Uterus (tissue), 4 donors: Measurements from ENCODE around the gene FLOT1. TPM values are rescaled to one million over a fixed set of nuclear protein-coding genes. Genes with fewer than 3 reads are reported as not detected.

ENCODE experiments used
- DNase-seq, 2 donors: peaks; one replicate each; pipeline ENCODE4 v3.0.0-alpha.2; 2019 to 2020
- H3K27ac ChIP-seq, 2 donors: fragments of 200-600 bp; sonication (generic); 1 replicate in 1 of 2; 2 replicates in 1 of 2; pipeline ENCODE4 v1.5.1; 2016 to 2018
- H3K27me3 ChIP-seq, 2 donors: fragments of 200-600 bp; sonication (generic); one replicate each; pipeline ENCODE4 v1.5.1; 2018 to 2019; ENCODE audit warnings: control low read depth in 1 of 2
- H3K36me3 ChIP-seq, 2 donors: fragments of 200-600 bp; sonication (generic); one replicate each; pipeline ENCODE4 v1.5.1; 2019; ENCODE audit warnings: control low read depth in 1 of 2
- H3K4me1 ChIP-seq, 2 donors: fragments of 200-600 bp; sonication (generic); one replicate each; pipeline ENCODE4 v1.5.1; 2018 to 2019; ENCODE audit warnings: control low read depth in 1 of 2
- H3K4me3 ChIP-seq, 2 donors: fragments of 200-600 bp; sonication (generic); 1 replicate in 1 of 2; 2 replicates in 1 of 2; pipeline ENCODE4 v1.5.1; 2018 to 2019; ENCODE audit warnings: mild to moderate bottlenecking in 1 of 2
- H3K9me3 ChIP-seq, 2 donors: fragments of 200-600 bp; sonication (generic); one replicate each; pipeline ENCODE4 v1.5.1; 2019; ENCODE audit warnings: control low read depth in 1 of 2
- POLR2A ChIP-seq, 2 donors: fragments of 450-650 bp; IDR thresholded peaks; one replicate each; pipeline ENCODE4 v1.6.1; 2016; ENCODE audit warnings: antibody characterized with exemption in 2 of 2, mild to moderate bottlenecking in 1 of 2, moderate library complexity in 1 of 2
- intact Hi-C: fragments of 100-400 bp; cut with DNase I; formaldehyde crosslinking; loops from one replicate; pipeline ENCODE4 v1.15.1; 2023; ENCODE audit warnings: low total_unique reads
- total RNA-seq, 4 donors: library from RNA; depleted of rRNA in 3 of 4; stranded (reverse); fragments of >200 nt in 3 of 4; gene quantifications; one replicate each; pipeline versions ENCODE4 v1.1.0 to v1.2.4, GENCODE V29; 2014 to 2023
- TF ChIP-seq, protein P1 (sequence below), 4 experiments: fragments of 200-600 bp in 2 of 4; fragments of 450-650 bp in 2 of 4; sonication (generic) in 2 of 4; IDR thresholded peaks; one replicate each; pipeline ENCODE4 v1.5.1; 2016 to 2019; ENCODE audit warnings: antibody characterized with exemption in 4 of 4, mild to moderate bottlenecking in 2 of 4, moderate library complexity in 1 of 4
- donor health status: DM: yes; HTN: yes; CAD: no.

Gene FLOT1
- total RNA-seq, 4 donors from 2014 or later: 47.1 to 155 (median 64.6) TPM

DNA sequence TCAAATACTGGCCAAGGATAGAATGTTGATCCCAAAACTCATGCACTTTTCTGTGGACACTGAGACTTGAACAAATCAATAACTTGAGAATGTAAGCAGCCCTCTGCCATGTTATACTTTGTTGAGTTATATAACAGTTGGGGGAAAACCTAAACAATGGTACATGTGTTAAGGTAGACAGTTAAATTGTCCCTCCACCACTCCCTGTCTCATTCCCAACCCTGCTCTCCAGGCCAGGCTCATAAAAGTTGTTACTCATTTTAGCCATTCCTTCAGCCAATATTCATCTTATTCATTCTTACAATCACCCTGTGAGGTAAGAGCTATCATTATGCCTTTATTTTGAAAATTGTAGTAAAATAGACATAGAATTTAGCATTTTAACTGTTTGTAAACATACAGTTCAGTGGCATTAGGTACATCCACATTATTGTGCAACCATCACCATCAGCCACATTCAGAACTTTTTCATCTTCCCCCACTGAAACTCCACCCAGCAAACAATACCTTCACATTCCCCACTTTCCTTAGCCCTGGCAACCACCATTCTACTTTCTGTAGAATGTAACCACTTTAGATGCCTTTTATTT, 40.0 kb upstream of the FLOT1 start:
- intact Hi-C loops: no loop called here
- Histone ChIP-seq H3K27me3 (no peaks in the 10 kb centered on the region), H3K9me3 (no peaks in the 10 kb centered on the region), H3K4me3 (no peak overlapping the region), H3K27ac (peak overlapping the region; percentile 82 to 96), H3K4me1 (peaks cover 24 to 32% of the 10 kb centered on the region in 2 donors), H3K36me3 (no peaks in the 10 kb centered on the region)
- no peak for DNase-seq
- TF ChIP-seq POLR2A (IDR thresholded peaks at IDR 0.05): peak in 1 of 2 donors; percentile 1
- TF ChIP-seq, protein P1, sequence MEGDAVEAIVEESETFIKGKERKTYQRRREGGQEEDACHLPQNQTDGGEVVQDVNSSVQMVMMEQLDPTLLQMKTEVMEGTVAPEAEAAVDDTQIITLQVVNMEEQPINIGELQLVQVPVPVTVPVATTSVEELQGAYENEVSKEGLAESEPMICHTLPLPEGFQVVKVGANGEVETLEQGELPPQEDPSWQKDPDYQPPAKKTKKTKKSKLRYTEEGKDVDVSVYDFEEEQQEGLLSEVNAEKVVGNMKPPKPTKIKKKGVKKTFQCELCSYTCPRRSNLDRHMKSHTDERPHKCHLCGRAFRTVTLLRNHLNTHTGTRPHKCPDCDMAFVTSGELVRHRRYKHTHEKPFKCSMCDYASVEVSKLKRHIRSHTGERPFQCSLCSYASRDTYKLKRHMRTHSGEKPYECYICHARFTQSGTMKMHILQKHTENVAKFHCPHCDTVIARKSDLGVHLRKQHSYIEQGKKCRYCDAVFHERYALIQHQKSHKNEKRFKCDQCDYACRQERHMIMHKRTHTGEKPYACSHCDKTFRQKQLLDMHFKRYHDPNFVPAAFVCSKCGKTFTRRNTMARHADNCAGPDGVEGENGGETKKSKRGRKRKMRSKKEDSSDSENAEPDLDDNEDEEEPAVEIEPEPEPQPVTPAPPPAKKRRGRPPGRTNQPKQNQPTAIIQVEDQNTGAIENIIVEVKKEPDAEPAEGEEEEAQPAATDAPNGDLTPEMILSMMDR (IDR thresholded peaks at IDR 0.05): no peak

DNA sequence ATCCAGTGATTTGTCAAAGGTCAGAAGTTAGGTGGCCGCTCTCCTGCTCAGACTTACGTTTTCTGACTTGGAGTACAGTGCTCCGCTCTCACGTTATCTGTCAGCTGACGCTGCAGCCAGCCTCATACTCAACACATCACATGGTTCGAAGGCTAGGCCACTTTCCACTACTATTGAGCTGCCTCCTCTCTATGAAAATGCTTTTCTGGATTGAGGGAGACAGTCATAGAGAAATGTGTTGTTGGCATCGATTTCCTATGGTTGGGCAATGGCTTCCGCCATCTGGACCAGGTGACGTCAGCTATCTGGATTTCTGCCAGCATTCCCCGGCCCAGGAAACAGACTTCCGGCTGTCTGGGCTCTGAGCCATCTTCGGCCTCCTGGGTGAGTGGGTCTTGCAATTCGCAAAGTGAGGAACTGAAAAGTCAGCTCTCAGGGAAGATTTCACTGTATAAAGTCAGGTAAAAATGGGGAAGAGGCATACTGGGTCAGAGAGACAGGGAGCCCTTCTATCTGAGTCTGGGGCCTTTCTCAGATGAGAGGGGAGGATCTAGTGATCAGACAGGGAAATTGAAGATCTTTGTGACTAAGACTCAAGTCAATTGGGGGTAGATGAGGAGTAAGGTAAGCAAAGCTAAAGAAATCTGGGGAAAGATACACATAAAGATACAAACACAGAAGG, 39.4 kb upstream of the FLOT1 start:
- DNase-seq: peak; percentile 98 to 99
- TF ChIP-seq, protein P1 (IDR thresholded peaks at IDR 0.05): no peak
- TF ChIP-seq POLR2A (IDR thresholded peaks at IDR 0.05): peak in 1 of 2 donors; percentile 24
- no peaks in the 10 kb centered on the region for H3K36me3 ChIP-seq
- H3K9me3 ChIP-seq: no peaks in the 10 kb centered on the region
- no peaks in the 10 kb centered on the region for H3K27me3 ChIP-seq
- H3K27ac ChIP-seq: peak overlapping the region; percentile 82 to 96
- peak overlapping the region in 1 of 2 donors; percentile 7 for H3K4me3 ChIP-seq
- intact Hi-C loops: no loop called here
- H3K4me1 ChIP-seq: peaks cover 24 to 32% of the 10 kb centered on the region in 2 donors

DNA sequence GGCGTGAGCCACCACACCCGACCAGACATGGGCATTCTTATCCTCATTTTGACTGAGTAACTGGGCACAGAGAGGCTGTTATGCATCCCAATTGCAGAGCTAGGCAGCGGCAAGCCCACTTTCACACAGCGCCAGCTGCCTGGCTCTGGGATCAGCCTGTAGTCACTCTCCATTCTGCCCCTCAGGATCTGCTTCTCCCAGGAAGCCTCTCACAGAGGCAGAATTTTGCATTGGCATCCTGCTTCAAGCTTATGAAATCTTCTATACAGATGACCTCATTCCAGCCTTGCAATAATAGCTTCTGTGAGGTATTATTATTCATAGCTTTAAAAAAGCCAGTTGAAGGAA, 38.9 kb upstream of the FLOT1 start:
- no peaks in the 10 kb centered on the region for H3K27me3 ChIP-seq
- TF ChIP-seq POLR2A (IDR thresholded peaks at IDR 0.05): no peak
- TF ChIP-seq, protein P1 (IDR thresholded peaks at IDR 0.05): no peak
- peaks cover 24 to 32% of the 10 kb centered on the region in 2 donors for H3K4me1 ChIP-seq
- H3K9me3 ChIP-seq: no peaks in the 10 kb centered on the region
- no peaks in the 10 kb centered on the region for H3K36me3 ChIP-seq
- H3K4me3 ChIP-seq: peak overlapping the region in 1 of 2 donors; percentile 7
- intact Hi-C loops: no loop called here
- DNase-seq: no peak
- H3K27ac ChIP-seq: peak overlapping the region; percentile 82 to 96

DNA sequence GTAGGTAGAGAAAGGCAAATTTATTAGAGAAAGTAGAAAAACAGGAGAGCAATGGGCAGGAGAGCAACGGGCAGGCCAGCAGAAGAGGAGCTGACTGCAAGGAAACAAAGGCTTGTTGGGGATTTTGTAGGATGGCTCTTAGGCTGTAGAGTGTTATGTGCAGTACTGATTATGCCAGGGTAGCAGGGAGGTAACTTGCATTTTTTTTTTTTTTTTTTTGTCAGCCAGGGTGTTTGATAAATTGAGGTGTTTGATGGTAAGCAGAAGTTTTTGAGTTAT, 38.1 kb upstream of the FLOT1 start:
- no peak for DNase-seq
- Histone ChIP-seq H3K27ac (peak overlapping the region; percentile 82 to 96), H3K36me3 (no peaks in the 10 kb centered on the region), H3K4me3 (no peak overlapping the region), H3K4me1 (peaks cover 24 to 32% of the 10 kb centered on the region in 2 donors), H3K27me3 (no peaks in the 10 kb centered on the region), H3K9me3 (no peaks in the 10 kb centered on the region)
- intact Hi-C loops: no loop called here
- no peak for TF ChIP-seq POLR2A (IDR thresholded peaks at IDR 0.05)
- TF ChIP-seq, protein P1 (IDR thresholded peaks at IDR 0.05): no peak

DNA sequence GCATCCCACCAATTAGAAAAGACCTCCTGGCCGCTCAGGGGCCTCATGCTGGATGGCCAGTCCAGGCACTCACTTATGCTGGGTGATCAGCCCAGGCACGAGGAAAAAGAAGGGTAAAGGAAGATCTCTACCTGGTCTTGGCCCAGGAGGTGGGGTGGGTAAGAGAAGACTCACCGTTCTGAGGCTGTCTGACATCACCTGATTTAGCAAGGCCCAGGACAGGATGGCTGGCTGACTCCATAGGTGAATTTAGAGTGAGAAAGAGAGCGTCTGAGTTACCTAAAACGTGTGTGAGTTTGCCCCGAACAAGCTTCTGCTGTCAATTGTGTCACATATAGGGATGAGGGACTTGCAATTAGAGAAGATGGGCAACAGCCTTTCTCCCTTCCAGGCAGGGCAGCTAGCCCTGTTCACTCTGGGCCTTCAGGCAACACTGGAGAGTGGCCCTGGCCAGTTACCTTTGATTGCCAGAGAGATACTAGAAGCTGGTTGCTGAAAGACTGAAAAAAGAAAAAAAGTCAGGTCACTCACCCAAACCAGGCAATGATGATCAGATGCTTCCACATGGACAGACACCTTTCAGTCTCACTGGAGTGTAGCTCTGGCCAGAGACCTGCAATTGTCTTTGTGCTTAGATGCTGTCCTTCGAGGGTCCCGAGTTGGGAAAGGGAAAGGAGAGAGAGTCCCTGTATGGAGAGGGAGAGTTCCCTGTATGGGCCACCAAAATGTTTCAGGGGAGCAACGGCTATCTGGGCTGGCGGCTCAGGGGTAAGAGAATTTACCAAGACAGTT, 37.6 kb upstream of the FLOT1 start:
- intact Hi-C loops: no loop called here
- peaks cover 24 to 32% of the 10 kb centered on the region in 2 donors for H3K4me1 ChIP-seq
- TF ChIP-seq, protein P1 (IDR thresholded peaks at IDR 0.05): no peak
- TF ChIP-seq POLR2A (IDR thresholded peaks at IDR 0.05): no peak
- no peaks in the 10 kb centered on the region for H3K36me3 ChIP-seq
- no peaks in the 10 kb centered on the region for H3K27me3 ChIP-seq
- H3K9me3 ChIP-seq: no peaks in the 10 kb centered on the region
- no peak overlapping the region for H3K4me3 ChIP-seq
- peak overlapping the region; percentile 82 to 96 for H3K27ac ChIP-seq
- DNase-seq: no peak
